ENCODE measurements around the gene FAM47E.

- TF ChIP-seq MAX (IDR thresholded peaks at IDR 0.05) (no peak), CTCF (IDR thresholded peaks at IDR 0.05; ENCODE audit: low read depth, low read length, missing input control) (no peak), YY1 (IDR thresholded peaks at IDR 0.05) (no peak), RAD21 (IDR thresholded peaks at IDR 0.05) (no peak), TAF1 (conservative IDR thresholded peaks at IDR 0.05) (no peak), JUND (IDR thresholded peaks at IDR 0.05) (no peak)
These were observed 15.1 kb downstream of the FAM47E start for GRCh38 chr4:76266627-76267026.

All from liver (tissue), 3 donors.